H1 (cell line): ENCODE results near the gene EYA4. TPM values are rescaled to one million over a fixed set of nuclear protein-coding genes. Genes with fewer than 3 reads are reported as not detected.

Source experiments
- CTCF ChIA-PET: fragments of 300-600 bp; sonication (Branson Sonifier 250); formaldehyde crosslinking; loops from one replicate; lab custom pipeline; 2021; ENCODE audit not compliant: partially characterized antibody; lab: Charles Lee
- POLR2A ChIA-PET: fragments of 300-600 bp; sonication (Branson Sonifier 250); formaldehyde crosslinking; loops from one replicate; lab custom pipeline; 2021; ENCODE audit warnings: inconsistent platforms; ENCODE audit not compliant: partially characterized antibody; lab: Charles Lee
- DNase-seq, 2 experiments: peaks; one replicate each; pipeline versions ENCODE4 v3.0.0 to v3.0.0-alpha.2; 2010 to 2022; ENCODE audit warnings: low spot score in 2 of 2, low read depth in 1 of 2, mixed read lengths in 1 of 2
- FAIRE-seq: peaks from 2 replicates; lab custom pipeline; 2011; peaks lifted over from hg19 to GRCh38; lab: Jason Lieb, UNC
- H2AFZ ChIP-seq: 2 replicates; pipeline ENCODE4 v1.8.1; 2012; ENCODE audit warnings: low read length, inconsistent platforms
- H2AK5ac ChIP-seq: 2 replicates; pipeline ENCODE4 v1.6.1; 2013; ENCODE audit warnings: low read depth, low read length
- H2BK120ac ChIP-seq: replicated peaks from 2 replicates; pipeline ENCODE3; 2013; ENCODE audit warnings: low read depth, low read length, inconsistent platforms
- H2BK12ac ChIP-seq: 2 replicates; pipeline ENCODE4 v1.6.1; 2013; ENCODE audit warnings: low read depth, low read length
- H2BK15ac ChIP-seq: 2 replicates; pipeline ENCODE4 v1.6.1; 2013; ENCODE audit warnings: low read length
- H2BK20ac ChIP-seq: 2 replicates; pipeline ENCODE4 v1.6.1; 2013; ENCODE audit warnings: low read length
- H2BK5ac ChIP-seq: 2 replicates; pipeline ENCODE4 v1.6.1; 2013; ENCODE audit warnings: low read depth, low read length
- H3K14ac ChIP-seq: 2 replicates; pipeline ENCODE4 v1.6.1; 2013; ENCODE audit warnings: inconsistent platforms; ENCODE audit not compliant: insufficient read length
- H3K18ac ChIP-seq: 2 replicates; pipeline ENCODE4 v1.6.1; 2013; ENCODE audit warnings: low read length; ENCODE audit errors: extremely low read depth
- H3K23ac ChIP-seq: 2 replicates; pipeline ENCODE4 v1.6.1; 2013; ENCODE audit warnings: inconsistent platforms; ENCODE audit not compliant: insufficient read length
- H3K23me2 ChIP-seq: 2 replicates; pipeline ENCODE4 v1.6.1; 2013; ENCODE audit warnings: low read depth, low read length
- H3K27ac ChIP-seq: 2 replicates; pipeline ENCODE4 v1.6.1; 2011; ENCODE audit warnings: low read depth, low read length, inconsistent platforms
- H3K27me3 ChIP-seq, 4 experiments: replicated peaks in 1 of 4; 1 replicate in 1 of 4; 2 replicates in 3 of 4; pipeline versions ENCODE4 v1.6.1 to v1.8.1; 2011 to 2013; ENCODE audit warnings: low read length in 3 of 4, mild to moderate bottlenecking in 3 of 4, inconsistent platforms in 2 of 4, mixed read lengths in 2 of 4, moderate library complexity in 1 of 4; ENCODE audit not compliant: control insufficient read depth in 3 of 4, insufficient read depth in 3 of 4; ENCODE audit errors: extremely low read depth in 1 of 4
- H3K36me3 ChIP-seq, 4 experiments: 2 replicates each; pipeline versions ENCODE4 v1.6.1 to v1.8.1; 2011 to 2013; ENCODE audit warnings: mild to moderate bottlenecking in 4 of 4, low read length in 3 of 4, moderate library complexity in 2 of 4, control low read depth in 1 of 4, inconsistent platforms in 1 of 4; ENCODE audit not compliant: insufficient read depth in 4 of 4, control insufficient read depth in 2 of 4
- H3K4ac ChIP-seq: replicated peaks from 2 replicates; pipeline ENCODE3; 2013; ENCODE audit warnings: low read length, low read depth, mixed read lengths, inconsistent platforms; ENCODE audit not compliant: insufficient read length
- H3K4me1 ChIP-seq, 4 experiments: replicated peaks in 1 of 4; 1 replicate in 1 of 4; 2 replicates in 3 of 4; pipeline versions ENCODE4 v1.6.1 to v1.8.1; 2011 to 2013; ENCODE audit warnings: low read length in 3 of 4, inconsistent platforms in 2 of 4, mixed read lengths in 1 of 4; ENCODE audit not compliant: insufficient read depth in 4 of 4, control insufficient read depth in 3 of 4
- H3K4me2 ChIP-seq, 2 experiments: 2 replicates each; pipeline versions ENCODE4 v1.6.1 to v1.8.1; 2011 to 2013; ENCODE audit warnings: low read depth in 2 of 2, low read length in 2 of 2, control low read depth in 1 of 2, inconsistent platforms in 1 of 2, mild to moderate bottlenecking in 1 of 2; ENCODE audit not compliant: insufficient read depth in 1 of 2
- H3K4me3 ChIP-seq, 4 experiments: fragments of 200-600, 300-600 bp in 1 of 4; sonication (generic), shearing (Covaris generic), sonication (Bioruptor Twin) in 1 of 4; 2 replicates each; pipeline versions ENCODE4 v1.5.1 to v1.8.1; 2011 to 2016; ENCODE audit warnings: low read length in 4 of 4, low read depth in 3 of 4, control low read depth in 2 of 4, inconsistent platforms in 2 of 4, mild to moderate bottlenecking in 2 of 4, mixed read lengths in 1 of 4, moderate library complexity in 1 of 4; ENCODE audit not compliant: insufficient read depth in 2 of 4; ENCODE audit errors: extremely low read depth in 1 of 4
- H3K56ac ChIP-seq: replicated peaks from 2 replicates; pipeline ENCODE3; 2013; ENCODE audit warnings: low read depth, mild to moderate bottlenecking, mixed read lengths, low read length, inconsistent platforms; ENCODE audit not compliant: insufficient read length
- H3K79me1 ChIP-seq: 2 replicates; pipeline ENCODE4 v1.6.1; 2013; ENCODE audit warnings: low read depth, low read length, control low read depth
- H3K79me2 ChIP-seq, 2 experiments: 2 replicates each; pipeline versions ENCODE4 v1.6.1 to v1.8.1; 2012 to 2013; ENCODE audit warnings: low read length in 2 of 2, mild to moderate bottlenecking in 2 of 2, inconsistent platforms in 1 of 2; ENCODE audit not compliant: insufficient read depth in 2 of 2, control insufficient read depth in 1 of 2
- H3K9ac ChIP-seq, 4 experiments: replicated peaks in 1 of 4; 1 replicate in 1 of 4; 2 replicates in 3 of 4; pipeline versions ENCODE4 v1.6.1 to v1.8.1; 2011 to 2013; ENCODE audit warnings: low read depth in 3 of 4, low read length in 3 of 4, control low read depth in 2 of 4, mild to moderate bottlenecking in 2 of 4, moderate library complexity in 2 of 4, inconsistent platforms in 1 of 4; ENCODE audit errors: extremely low read depth in 1 of 4
- H3K9me3 ChIP-seq, 2 experiments: 2 replicates each; pipeline versions ENCODE4 v1.6.1 to v1.8.1; 2012 to 2013; ENCODE audit warnings: mild to moderate bottlenecking in 2 of 2, moderate library complexity in 2 of 2, control low read depth in 1 of 2, inconsistent platforms in 1 of 2, low read depth in 1 of 2, low read length in 1 of 2, mixed read lengths in 1 of 2; ENCODE audit not compliant: insufficient read depth in 2 of 2
- H4K20me1 ChIP-seq, 2 experiments: replicated peaks in 1 of 2; 2 replicates each; pipeline versions ENCODE3 to v1.8.1; 2011 to 2013; ENCODE audit warnings: inconsistent platforms in 2 of 2, low read length in 2 of 2, mild to moderate bottlenecking in 1 of 2; ENCODE audit not compliant: insufficient read depth in 2 of 2, control insufficient read depth in 1 of 2
- H4K5ac ChIP-seq: 2 replicates; pipeline ENCODE4 v1.6.1; 2013; ENCODE audit warnings: low read length, low read depth, mixed read lengths, inconsistent platforms; ENCODE audit not compliant: insufficient read length
- H4K8ac ChIP-seq: 2 replicates; pipeline ENCODE4 v1.8.0; 2013; ENCODE audit warnings: mild to moderate bottlenecking, moderate library complexity, low read length, inconsistent platforms; ENCODE audit not compliant: insufficient read depth; ENCODE audit errors: extremely low read depth
- H4K91ac ChIP-seq: replicated peaks from 2 replicates; pipeline ENCODE3; 2013; ENCODE audit warnings: low read length, mixed read lengths, inconsistent platforms; ENCODE audit not compliant: insufficient read length
- RAD21 ChIP-seq, 2 experiments: IDR thresholded peaks in 1 of 2; conservative IDR thresholded peaks in 1 of 2; 2 replicates each; pipeline ENCODE4 v1.6.1; 2011; ENCODE audit warnings: low read depth in 2 of 2, low read length in 2 of 2, improper control_type of control experiment in 1 of 2, inconsistent platforms in 1 of 2, mild to moderate bottlenecking in 1 of 2, moderate library complexity in 1 of 2
- RNF2 ChIP-seq: fragments of 200-900, 300-1000 bp; sonication (generic); IDR thresholded peaks from 2 replicates; pipeline ENCODE4 v1.7.1; 2016; ENCODE audit warnings: borderline replicate concordance, low read depth, mild to moderate bottlenecking, antibody characterized with exemption, low read length; ENCODE audit not compliant: poor library complexity, severe bottlenecking; ENCODE audit errors: missing control alignments
- WGBS, 2 experiments: shearing (Covaris generic) in 1 of 2; methylation state at CpG; one replicate each; pipeline versions ENCODE4 v1.1.6 to v1.1.7; 2013 to 2015; ENCODE audit warnings: low lambda C conversion rate in 2 of 2, mixed read lengths in 2 of 2, inconsistent platforms in 1 of 2, low coverage in 1 of 2, missing lambda C conversion rate in 1 of 2; ENCODE audit not compliant: insufficient replicate concordance in 2 of 2, insufficient coverage in 1 of 2, insufficient read length in 1 of 2; ENCODE audit errors: extremely low coverage in 1 of 2, missing lambda C conversion rate in 1 of 2; 5-methylcytosine and 5-hydroxymethylcytosine counted together
- polyA plus RNA-seq, 7 experiments: library from polyadenylated mRNA; depleted of rRNA in 3 of 7; stranded (reverse) in 5 of 7; unstranded in 2 of 7; fragments of >200 nt in 5 of 7; fragments of 200-250 nt in 2 of 7; gene quantifications; 1 replicate in 5 of 7; 2 replicates in 1 of 7; 4 replicates in 1 of 7; pipeline versions ENCODE4 v1.2.1 to v1.2.3, GENCODE V29; 2011 to 2013; ENCODE audit warnings: missing spikeins in 2 of 7, mixed read lengths in 2 of 7
- total RNA-seq: library from RNA; stranded (reverse); fragmentation: NEBNext Ultra II Directional; extraction: Animal tissue kit (Norgen Biotek cat#: 25700); gene quantifications from 2 replicates; pipeline ENCODE4 v1.2.1, GENCODE V29; 2021

Gene EYA4
- total and polyA plus RNA-seq, 2 of the 8 experiments (the other 6 are each of a cell fraction or from before 2014, with no cell fraction given), result 0.06 to 0.17 TPM

DNA sequence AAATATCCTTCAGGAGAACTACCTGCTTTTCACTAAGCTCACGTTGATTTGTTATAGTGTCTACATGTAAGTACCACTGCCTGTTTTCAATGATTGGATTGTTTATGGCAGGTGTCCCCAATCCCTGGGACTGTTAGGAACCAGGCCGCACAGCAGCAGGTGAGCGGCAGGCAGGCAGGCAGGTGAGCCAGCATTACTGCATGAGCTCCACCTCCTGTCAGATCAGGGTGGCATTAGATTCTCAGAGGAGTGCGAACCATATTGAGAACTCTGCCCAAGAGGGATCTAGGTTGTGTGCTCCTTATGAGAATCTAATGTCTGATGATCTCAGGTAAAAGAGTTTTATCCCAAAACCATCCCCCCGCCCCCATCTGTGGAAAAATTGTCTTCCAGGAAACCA lies 303.3 kb downstream of the EYA4 start:
- H3K79me1 ChIP-seq, result no peaks in the 10 kb centered on the region
- no peak overlapping the region for H3K27ac ChIP-seq
- H3K14ac ChIP-seq, result no peak overlapping the region
- peaks cover 7 to 11% (median 7%) of the 10 kb centered on the region in 4 experiments; a peak in 6 of 7 replicates for H3K4me1 ChIP-seq
- no peak overlapping the region for H2AK5ac ChIP-seq
- no peak overlapping the region for H3K4me2 ChIP-seq
- no peak overlapping the region for H4K5ac ChIP-seq
- no peak overlapping the region for H4K91ac ChIP-seq
- TF ChIP-seq RAD21 (IDR thresholded peaks at IDR 0.05 in 1 of 2, conservative IDR thresholded peaks at IDR 0.05 in 1 of 2; ENCODE audit: low read depth in 2 of 2, low read length in 2 of 2) (peak in 1 of 2 experiments; percentile 36; a peak in 3 of 4 replicates), RNF2 (no peak)
- no peaks in the 10 kb centered on the region for H3K23me2 ChIP-seq
- no peak overlapping the region for H3K18ac ChIP-seq
- no peak overlapping the region for H2AFZ ChIP-seq
- no peaks in the 10 kb centered on the region for H3K79me2 ChIP-seq
- no peak overlapping the region for H2BK15ac ChIP-seq
- no peaks in the 10 kb centered on the region for H4K20me1 ChIP-seq
- CTCF ChIA-PET, result interaction anchor here (0.8 to 2.8 kb wide), 7 partner anchors 8 to 720 kb away, joined by 3 to 10 read pairs (median 3); no protein-coding TSS in a partner anchor
- no peak overlapping the region for H4K8ac ChIP-seq
- no peaks in the 10 kb centered on the region for H3K27me3 ChIP-seq
- H2BK12ac ChIP-seq, result no peak overlapping the region
- H3K9me3 ChIP-seq, result no peaks in the 10 kb centered on the region
- H3K9ac ChIP-seq, result no peak overlapping the region
- H3K36me3 ChIP-seq, result no peaks in the 10 kb centered on the region
- FAIRE-seq (no peak), DNase-seq (no peak)
- whole genome bisulfite sequencing, 2 experiments, result 96% methylated on average over 5 of the region's 5 CpGs; no CpG with 5 or more reads in 1 of the 2 experiments
- no peak overlapping the region for H3K4me3 ChIP-seq
- no peak overlapping the region for H3K4ac ChIP-seq
- H3K23ac ChIP-seq, result no peak overlapping the region
- no peak overlapping the region for H2BK5ac ChIP-seq
- POLR2A ChIA-PET, result no interaction called here
- H2BK120ac ChIP-seq, result no peak overlapping the region
- H2BK20ac ChIP-seq, result no peak overlapping the region
- no peak overlapping the region for H3K56ac ChIP-seq
